ENCODE results near the gene BABAM2. TPM values are rescaled to one million over a fixed set of nuclear protein-coding genes. Genes with fewer than 3 reads are reported as not detected.

Gene BABAM2
- total and polyA plus RNA-seq, 9 of the 15 experiments (the other 6 are each of a cell fraction or from before 2014, with no cell fraction given), result 10.9 to 37.4 (median 25.6) TPM

GRCh38 chr2:28174211-28174610 is 283.7 kb downstream of the BABAM2 start:
- no peak overlapping the region for H2AFZ ChIP-seq (ENCODE audit: low read depth, low read length)
- 40% methylated on average over 4 of the region's 4 CpGs for WGBS (ENCODE audit: insufficient coverage, low coverage, missing lambda C conversion rate)
- CTCF ChIA-PET (ENCODE audit: low intra/inter-chr PET ratio), result no interaction called here
- no peaks in the 10 kb centered on the region for H3K9me1 ChIP-seq (ENCODE audit: control insufficient read depth, insufficient read depth, low read length)
- H3K4me1 ChIP-seq (replicated peaks in 1 of 2; ENCODE audit: control insufficient read depth in 2 of 2, insufficient read depth in 2 of 2, low read length in 2 of 2), result no peaks in the 10 kb centered on the region
- POLR2A ChIA-PET, result interaction anchor here (1.0 kb wide), 1 partner anchor 11 kb away, joined by 3 read pairs; no protein-coding TSS in a partner anchor
- H3K27ac ChIP-seq (ENCODE audit: extremely low read depth, low read depth, low read length), result no peak overlapping the region
- H3K36me3 ChIP-seq (ENCODE audit: control insufficient read depth, insufficient read depth, low read length), result no peaks in the 10 kb centered on the region
- in situ Hi-C loops (cut with MboI), result no loop called here
- no peaks in the 10 kb centered on the region for H3K79me2 ChIP-seq (ENCODE audit: control insufficient read depth, insufficient read depth, low read length)
- ATAC-seq (no peak), FAIRE-seq (no peak), DNase-seq (ENCODE audit: extremely low read depth in 1 of 4, low spot score in 3 of 4) (no peak)
- TF ChIP-seq ZBTB34 (CRISPR knock-in tag; IDR thresholded peaks at IDR 0.05) (no peak), CTBP1 (IDR thresholded peaks at IDR 0.05; ENCODE audit: borderline replicate concordance) (no peak), POLR2A (conservative IDR thresholded peaks at IDR 0.05) (no peak)
- no peak overlapping the region for H3K9ac ChIP-seq (ENCODE audit: insufficient read depth in 1 of 2, low read depth in 2 of 2, low read length in 2 of 2)
- intact Hi-C loops (cut with micrococcal nuclease), result no loop called here
- no peaks in the 10 kb centered on the region for H3K9me3 ChIP-seq (replicated peaks; ENCODE audit: control insufficient read depth, insufficient read depth, low read depth, low read length)
- H3K4me2 ChIP-seq (ENCODE audit: insufficient read depth, low read length), result no peak overlapping the region
- no TSS peak for BruUV-seq (replicated peaks)
- H3K4me3 ChIP-seq, result no peak overlapping the region
- H3K27me3 ChIP-seq (ENCODE audit: control insufficient read depth in 2 of 2, insufficient read depth in 2 of 2, low read length in 2 of 2), result no peaks in the 10 kb centered on the region
- H4K20me1 ChIP-seq (replicated peaks; ENCODE audit: control insufficient read depth, insufficient read depth, low read length), result no peaks in the 10 kb centered on the region

DNA sequence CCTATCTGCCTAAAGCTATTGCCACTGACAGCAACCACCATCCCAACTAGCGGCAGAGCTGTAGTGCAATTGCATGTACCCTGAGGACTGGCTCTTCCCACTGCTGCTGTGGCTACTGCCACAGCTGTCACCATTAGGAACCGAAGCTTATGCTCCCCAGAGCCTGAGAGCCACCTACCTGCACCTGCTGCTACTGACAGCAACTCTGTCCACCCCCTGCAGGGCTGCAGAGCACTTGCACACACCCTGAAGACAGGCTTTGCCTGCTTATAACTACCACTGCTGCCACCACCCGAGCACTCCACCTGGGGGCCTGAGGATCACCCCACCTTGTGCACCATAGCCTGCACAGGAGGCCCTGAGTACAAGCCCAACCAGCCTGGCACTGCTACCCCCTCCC is 284.5 kb downstream of the BABAM2 start:
- no peak overlapping the region for H3K27ac ChIP-seq (ENCODE audit: extremely low read depth, low read depth, low read length)
- H2AFZ ChIP-seq (ENCODE audit: low read depth, low read length), result no peak overlapping the region
- DNase-seq (ENCODE audit: extremely low read depth in 1 of 4, low spot score in 3 of 4) (no peak), ATAC-seq (0 out of 3 replicates have a peak, but pooled peaks have one; percentile 23), FAIRE-seq (no peak)
- 42% methylated on average over 3 of the region's 3 CpGs for WGBS (ENCODE audit: insufficient coverage, low coverage, missing lambda C conversion rate)
- intact Hi-C loops (cut with micrococcal nuclease) (no loop called here), in situ Hi-C loops (cut with MboI) (no loop called here)
- H3K27me3 ChIP-seq (ENCODE audit: control insufficient read depth in 2 of 2, insufficient read depth in 2 of 2, low read length in 2 of 2), result no peaks in the 10 kb centered on the region
- no peaks in the 10 kb centered on the region for H3K79me2 ChIP-seq (ENCODE audit: control insufficient read depth, insufficient read depth, low read length)
- H3K36me3 ChIP-seq (ENCODE audit: control insufficient read depth, insufficient read depth, low read length), result no peaks in the 10 kb centered on the region
- no peak overlapping the region for H3K9ac ChIP-seq (ENCODE audit: insufficient read depth in 1 of 2, low read depth in 2 of 2, low read length in 2 of 2)
- H4K20me1 ChIP-seq (replicated peaks; ENCODE audit: control insufficient read depth, insufficient read depth, low read length), result no peaks in the 10 kb centered on the region
- no peaks in the 10 kb centered on the region for H3K4me1 ChIP-seq (replicated peaks in 1 of 2; ENCODE audit: control insufficient read depth in 2 of 2, insufficient read depth in 2 of 2, low read length in 2 of 2)
- H3K4me2 ChIP-seq (ENCODE audit: insufficient read depth, low read length), result no peak overlapping the region
- POLR2A ChIA-PET, result interaction anchor here (1.0 kb wide), 1 partner anchor 12 kb away, joined by 3 read pairs; no protein-coding TSS in a partner anchor
- CTCF ChIA-PET (ENCODE audit: low intra/inter-chr PET ratio), result no interaction called here
- no TSS peak for BruUV-seq (replicated peaks)
- no peaks in the 10 kb centered on the region for H3K9me3 ChIP-seq (replicated peaks; ENCODE audit: control insufficient read depth, insufficient read depth, low read depth, low read length)
- H3K9me1 ChIP-seq (ENCODE audit: control insufficient read depth, insufficient read depth, low read length), result no peaks in the 10 kb centered on the region
- no peak for TF ChIP-seq ETS2 (tag; IDR thresholded peaks at IDR 0.05; ENCODE audit: borderline replicate concordance, poor library complexity, severe bottlenecking)
- TF ChIP-seq, protein P1, sequence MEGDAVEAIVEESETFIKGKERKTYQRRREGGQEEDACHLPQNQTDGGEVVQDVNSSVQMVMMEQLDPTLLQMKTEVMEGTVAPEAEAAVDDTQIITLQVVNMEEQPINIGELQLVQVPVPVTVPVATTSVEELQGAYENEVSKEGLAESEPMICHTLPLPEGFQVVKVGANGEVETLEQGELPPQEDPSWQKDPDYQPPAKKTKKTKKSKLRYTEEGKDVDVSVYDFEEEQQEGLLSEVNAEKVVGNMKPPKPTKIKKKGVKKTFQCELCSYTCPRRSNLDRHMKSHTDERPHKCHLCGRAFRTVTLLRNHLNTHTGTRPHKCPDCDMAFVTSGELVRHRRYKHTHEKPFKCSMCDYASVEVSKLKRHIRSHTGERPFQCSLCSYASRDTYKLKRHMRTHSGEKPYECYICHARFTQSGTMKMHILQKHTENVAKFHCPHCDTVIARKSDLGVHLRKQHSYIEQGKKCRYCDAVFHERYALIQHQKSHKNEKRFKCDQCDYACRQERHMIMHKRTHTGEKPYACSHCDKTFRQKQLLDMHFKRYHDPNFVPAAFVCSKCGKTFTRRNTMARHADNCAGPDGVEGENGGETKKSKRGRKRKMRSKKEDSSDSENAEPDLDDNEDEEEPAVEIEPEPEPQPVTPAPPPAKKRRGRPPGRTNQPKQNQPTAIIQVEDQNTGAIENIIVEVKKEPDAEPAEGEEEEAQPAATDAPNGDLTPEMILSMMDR (IDR thresholded peaks at IDR 0.05 in 2 of 3, conservative IDR thresholded peaks at IDR 0.05 in 1 of 3; ENCODE audit: insufficient read depth in 2 of 3, low read depth in 1 of 3, low read length in 3 of 3), result peak in 1 of 3 experiments; percentile 47; a peak in 2 of 6 replicates
- no peak overlapping the region for H3K4me3 ChIP-seq
